H1 (cell line): ENCODE results near the gene MAN1A2. TPM values are rescaled to one million over a fixed set of nuclear protein-coding genes. Genes with fewer than 3 reads are reported as not detected.

Experiments used
- FOSL1 ChIP-seq: IDR thresholded peaks from 2 replicates; pipeline ENCODE4 v1.6.1; 2011; ENCODE audit warnings: mild to moderate bottlenecking, low read depth, low read length, moderate library complexity; ENCODE audit not compliant: insufficient read depth
- HDAC2 ChIP-seq, 2 experiments: fragments of 300-600 bp in 1 of 2; sonication (generic) in 1 of 2; IDR thresholded peaks; 2 replicates each; pipeline ENCODE4 v1.6.1; 2011 to 2012; ENCODE audit warnings: low read depth in 2 of 2, low read length in 2 of 2, mild to moderate bottlenecking in 2 of 2, moderate library complexity in 2 of 2, borderline replicate concordance in 1 of 2, inconsistent platforms in 1 of 2
- NRF1 ChIP-seq: IDR thresholded peaks from 2 replicates; pipeline ENCODE4 v1.6.1; 2011; ENCODE audit warnings: mild to moderate bottlenecking, low read depth, low read length, improper control_type of control experiment
- SIRT6 ChIP-seq: IDR thresholded peaks from one replicate; pipeline ENCODE4 v1.7.1; 2012; ENCODE audit warnings: low read length, inconsistent platforms
- polyA plus RNA-seq, 7 experiments: library from polyadenylated mRNA; depleted of rRNA in 3 of 7; stranded (reverse) in 5 of 7; unstranded in 2 of 7; fragments of >200 nt in 5 of 7; fragments of 200-250 nt in 2 of 7; gene quantifications; 1 replicate in 5 of 7; 2 replicates in 1 of 7; 4 replicates in 1 of 7; pipeline versions ENCODE4 v1.2.1 to v1.2.3, GENCODE V29; 2011 to 2013; ENCODE audit warnings: missing spikeins in 2 of 7, mixed read lengths in 2 of 7
- total RNA-seq: library from RNA; stranded (reverse); fragmentation: NEBNext Ultra II Directional; extraction: Animal tissue kit (Norgen Biotek cat#: 25700); gene quantifications from 2 replicates; pipeline ENCODE4 v1.2.1, GENCODE V29; 2021
- TF ChIP-seq, protein P1 (sequence below): fragments of 300-600 bp; sonication (generic); IDR thresholded peaks from 2 replicates; pipeline ENCODE4 v1.7.1; 2012; ENCODE audit warnings: low read length, moderate library complexity, mild to moderate bottlenecking, inconsistent platforms; ENCODE audit not compliant: insufficient replicate concordance
- TF ChIP-seq, protein P2 (sequence below): IDR thresholded peaks from 2 replicates; pipeline ENCODE4 v1.6.1; 2012; ENCODE audit warnings: low read length, inconsistent platforms

MAN1A2 gene
- total and polyA plus RNA-seq, 2 of the 8 experiments (the other 6 are each of a cell fraction or from before 2014, with no cell fraction given), result 5.5 to 18.8 TPM

DNA sequence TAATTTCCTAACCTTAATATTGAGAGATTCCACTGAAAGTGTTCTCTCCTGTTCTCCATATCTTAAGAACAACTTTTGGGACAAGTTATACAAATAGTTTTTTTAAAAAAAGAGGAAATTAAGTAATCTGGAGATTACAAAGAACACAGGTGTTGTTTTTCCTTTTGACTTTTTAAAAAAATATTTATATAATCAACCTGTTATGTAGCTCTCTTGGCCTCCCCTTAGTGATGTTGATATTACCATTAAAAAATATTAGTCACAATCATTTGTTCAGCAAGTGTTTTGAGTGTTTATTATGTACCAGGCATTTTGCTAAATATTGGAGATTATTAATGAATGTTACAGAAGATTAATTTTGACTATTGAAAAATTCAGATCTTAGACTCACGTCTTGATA is 8.1 kb downstream of the MAN1A2 start (continued):
- TF ChIP-seq, protein P1, sequence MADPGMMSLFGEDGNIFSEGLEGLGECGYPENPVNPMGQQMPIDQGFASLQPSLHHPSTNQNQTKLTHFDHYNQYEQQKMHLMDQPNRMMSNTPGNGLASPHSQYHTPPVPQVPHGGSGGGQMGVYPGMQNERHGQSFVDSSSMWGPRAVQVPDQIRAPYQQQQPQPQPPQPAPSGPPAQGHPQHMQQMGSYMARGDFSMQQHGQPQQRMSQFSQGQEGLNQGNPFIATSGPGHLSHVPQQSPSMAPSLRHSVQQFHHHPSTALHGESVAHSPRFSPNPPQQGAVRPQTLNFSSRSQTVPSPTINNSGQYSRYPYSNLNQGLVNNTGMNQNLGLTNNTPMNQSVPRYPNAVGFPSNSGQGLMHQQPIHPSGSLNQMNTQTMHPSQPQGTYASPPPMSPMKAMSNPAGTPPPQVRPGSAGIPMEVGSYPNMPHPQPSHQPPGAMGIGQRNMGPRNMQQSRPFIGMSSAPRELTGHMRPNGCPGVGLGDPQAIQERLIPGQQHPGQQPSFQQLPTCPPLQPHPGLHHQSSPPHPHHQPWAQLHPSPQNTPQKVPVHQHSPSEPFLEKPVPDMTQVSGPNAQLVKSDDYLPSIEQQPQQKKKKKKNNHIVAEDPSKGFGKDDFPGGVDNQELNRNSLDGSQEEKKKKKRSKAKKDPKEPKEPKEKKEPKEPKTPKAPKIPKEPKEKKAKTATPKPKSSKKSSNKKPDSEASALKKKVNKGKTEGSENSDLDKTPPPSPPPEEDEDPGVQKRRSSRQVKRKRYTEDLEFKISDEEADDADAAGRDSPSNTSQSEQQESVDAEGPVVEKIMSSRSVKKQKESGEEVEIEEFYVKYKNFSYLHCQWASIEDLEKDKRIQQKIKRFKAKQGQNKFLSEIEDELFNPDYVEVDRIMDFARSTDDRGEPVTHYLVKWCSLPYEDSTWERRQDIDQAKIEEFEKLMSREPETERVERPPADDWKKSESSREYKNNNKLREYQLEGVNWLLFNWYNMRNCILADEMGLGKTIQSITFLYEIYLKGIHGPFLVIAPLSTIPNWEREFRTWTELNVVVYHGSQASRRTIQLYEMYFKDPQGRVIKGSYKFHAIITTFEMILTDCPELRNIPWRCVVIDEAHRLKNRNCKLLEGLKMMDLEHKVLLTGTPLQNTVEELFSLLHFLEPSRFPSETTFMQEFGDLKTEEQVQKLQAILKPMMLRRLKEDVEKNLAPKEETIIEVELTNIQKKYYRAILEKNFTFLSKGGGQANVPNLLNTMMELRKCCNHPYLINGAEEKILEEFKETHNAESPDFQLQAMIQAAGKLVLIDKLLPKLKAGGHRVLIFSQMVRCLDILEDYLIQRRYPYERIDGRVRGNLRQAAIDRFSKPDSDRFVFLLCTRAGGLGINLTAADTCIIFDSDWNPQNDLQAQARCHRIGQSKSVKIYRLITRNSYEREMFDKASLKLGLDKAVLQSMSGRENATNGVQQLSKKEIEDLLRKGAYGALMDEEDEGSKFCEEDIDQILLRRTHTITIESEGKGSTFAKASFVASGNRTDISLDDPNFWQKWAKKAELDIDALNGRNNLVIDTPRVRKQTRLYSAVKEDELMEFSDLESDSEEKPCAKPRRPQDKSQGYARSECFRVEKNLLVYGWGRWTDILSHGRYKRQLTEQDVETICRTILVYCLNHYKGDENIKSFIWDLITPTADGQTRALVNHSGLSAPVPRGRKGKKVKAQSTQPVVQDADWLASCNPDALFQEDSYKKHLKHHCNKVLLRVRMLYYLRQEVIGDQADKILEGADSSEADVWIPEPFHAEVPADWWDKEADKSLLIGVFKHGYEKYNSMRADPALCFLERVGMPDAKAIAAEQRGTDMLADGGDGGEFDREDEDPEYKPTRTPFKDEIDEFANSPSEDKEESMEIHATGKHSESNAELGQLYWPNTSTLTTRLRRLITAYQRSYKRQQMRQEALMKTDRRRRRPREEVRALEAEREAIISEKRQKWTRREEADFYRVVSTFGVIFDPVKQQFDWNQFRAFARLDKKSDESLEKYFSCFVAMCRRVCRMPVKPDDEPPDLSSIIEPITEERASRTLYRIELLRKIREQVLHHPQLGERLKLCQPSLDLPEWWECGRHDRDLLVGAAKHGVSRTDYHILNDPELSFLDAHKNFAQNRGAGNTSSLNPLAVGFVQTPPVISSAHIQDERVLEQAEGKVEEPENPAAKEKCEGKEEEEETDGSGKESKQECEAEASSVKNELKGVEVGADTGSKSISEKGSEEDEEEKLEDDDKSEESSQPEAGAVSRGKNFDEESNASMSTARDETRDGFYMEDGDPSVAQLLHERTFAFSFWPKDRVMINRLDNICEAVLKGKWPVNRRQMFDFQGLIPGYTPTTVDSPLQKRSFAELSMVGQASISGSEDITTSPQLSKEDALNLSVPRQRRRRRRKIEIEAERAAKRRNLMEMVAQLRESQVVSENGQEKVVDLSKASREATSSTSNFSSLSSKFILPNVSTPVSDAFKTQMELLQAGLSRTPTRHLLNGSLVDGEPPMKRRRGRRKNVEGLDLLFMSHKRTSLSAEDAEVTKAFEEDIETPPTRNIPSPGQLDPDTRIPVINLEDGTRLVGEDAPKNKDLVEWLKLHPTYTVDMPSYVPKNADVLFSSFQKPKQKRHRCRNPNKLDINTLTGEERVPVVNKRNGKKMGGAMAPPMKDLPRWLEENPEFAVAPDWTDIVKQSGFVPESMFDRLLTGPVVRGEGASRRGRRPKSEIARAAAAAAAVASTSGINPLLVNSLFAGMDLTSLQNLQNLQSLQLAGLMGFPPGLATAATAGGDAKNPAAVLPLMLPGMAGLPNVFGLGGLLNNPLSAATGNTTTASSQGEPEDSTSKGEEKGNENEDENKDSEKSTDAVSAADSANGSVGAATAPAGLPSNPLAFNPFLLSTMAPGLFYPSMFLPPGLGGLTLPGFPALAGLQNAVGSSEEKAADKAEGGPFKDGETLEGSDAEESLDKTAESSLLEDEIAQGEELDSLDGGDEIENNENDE, result no peak
- TF ChIP-seq SIRT6 (no peak), NRF1 (no peak), FOSL1 (no peak), HDAC2 (IDR thresholded peaks at IDR 0.05; ENCODE audit: borderline replicate concordance in 1 of 2, low read depth in 2 of 2, low read length in 2 of 2) (no peak)
- TF ChIP-seq, protein P2, sequence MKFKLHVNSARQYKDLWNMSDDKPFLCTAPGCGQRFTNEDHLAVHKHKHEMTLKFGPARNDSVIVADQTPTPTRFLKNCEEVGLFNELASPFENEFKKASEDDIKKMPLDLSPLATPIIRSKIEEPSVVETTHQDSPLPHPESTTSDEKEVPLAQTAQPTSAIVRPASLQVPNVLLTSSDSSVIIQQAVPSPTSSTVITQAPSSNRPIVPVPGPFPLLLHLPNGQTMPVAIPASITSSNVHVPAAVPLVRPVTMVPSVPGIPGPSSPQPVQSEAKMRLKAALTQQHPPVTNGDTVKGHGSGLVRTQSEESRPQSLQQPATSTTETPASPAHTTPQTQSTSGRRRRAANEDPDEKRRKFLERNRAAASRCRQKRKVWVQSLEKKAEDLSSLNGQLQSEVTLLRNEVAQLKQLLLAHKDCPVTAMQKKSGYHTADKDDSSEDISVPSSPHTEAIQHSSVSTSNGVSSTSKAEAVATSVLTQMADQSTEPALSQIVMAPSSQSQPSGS, result no peak
